Heart right ventricle (tissue), 16 donors: ENCODE data around the gene EMC8. TPM values are rescaled to one million over a fixed set of nuclear protein-coding genes. Genes with fewer than 3 reads are reported as not detected.

Experiments
- ATAC-seq, 8 donors: fragments of 200-7000 bp; cut with Tn5 transposase; one replicate each; pipeline ENCODE4 v1.9.1; 2020; ENCODE audit warnings: mild to moderate bottlenecking in 8 of 8, moderate library complexity in 8 of 8, moderate number of reproducible peaks in 1 of 8
- DNase-seq, 2 donors: peaks; one replicate each; pipeline ENCODE4 v3.0.0-alpha.2; 2020
- H3K27ac ChIP-seq, 10 donors: fragments of 200-600 bp; sonication (generic) in 2 of 10; one replicate each; pipeline versions ENCODE4 v1.5.0 to v1.8.0; 2020 to 2022; ENCODE audit warnings: mild to moderate bottlenecking in 3 of 10
- H3K27me3 ChIP-seq, 7 donors: fragments of 200-600 bp; one replicate each; pipeline ENCODE4 v1.8.0; 2021 to 2022; ENCODE audit warnings: mild to moderate bottlenecking in 2 of 7
- H3K36me3 ChIP-seq, 9 donors: fragments of 200-600 bp; sonication (generic) in 1 of 9; one replicate each; pipeline versions ENCODE4 v1.5.0 to v1.8.0; 2020 to 2022; ENCODE audit warnings: mild to moderate bottlenecking in 2 of 9
- H3K4me1 ChIP-seq, 9 donors: fragments of 200-600 bp; sonication (generic) in 1 of 9; one replicate each; pipeline versions ENCODE4 v1.5.0 to v1.8.0; 2020 to 2022; ENCODE audit warnings: mild to moderate bottlenecking in 4 of 9
- H3K4me3 ChIP-seq, 10 donors: fragments of 200-600 bp; sonication (generic) in 2 of 10; one replicate each; pipeline versions ENCODE4 v1.5.0 to v1.8.0; 2020 to 2022; ENCODE audit warnings: mild to moderate bottlenecking in 7 of 10, moderate library complexity in 2 of 10
- H3K9me3 ChIP-seq, 11 donors: fragments of 200-600 bp in 10 of 11; sonication (generic) in 2 of 11; one replicate each; pipeline versions ENCODE4 v1.5.0 to v1.8.0; 2013 to 2022; ENCODE audit warnings: mild to moderate bottlenecking in 2 of 11, control low read depth in 1 of 11, moderate library complexity in 1 of 11
- CTCF ChIP-seq, 9 donors: fragments of 200-600 bp; sonication (generic) in 2 of 9; IDR thresholded peaks; one replicate each; pipeline versions ENCODE4 v1.5.0 to v1.8.0; 2021 to 2022; ENCODE audit warnings: antibody characterized with exemption in 9 of 9, mild to moderate bottlenecking in 5 of 9, moderate library complexity in 1 of 9
- WGBS, 2 donors: extraction: QIAGEN DNeasy Blood & Tissue Kit; methylation state at CpG; one replicate each; pipeline ENCODE4 v1.1.7; 2013; ENCODE audit warnings: inconsistent platforms in 1 of 2; 5-methylcytosine and 5-hydroxymethylcytosine counted together
- intact Hi-C, 10 donors: fragments of 100-400 bp; cut with DNase I; formaldehyde crosslinking; loops; one replicate each; pipeline versions ENCODE4 v1.11.1 to v1.14.2; 2022
- polyA plus RNA-seq, 2 donors: library from polyadenylated mRNA; stranded (reverse); fragments of 200-250 nt; gene quantifications; one replicate each; pipeline ENCODE4 v1.2.3, GENCODE V29; 2013
- total RNA-seq, 10 donors: library from RNA; stranded (reverse); fragmentation: NEBNext Ultra II Directional in 3 of 10; extraction: Animal tissue kit (Norgen Biotek cat#: 25700) in 3 of 10; gene quantifications; one replicate each; pipeline versions ENCODE4 v1.2.1 to v1.2.4, GENCODE V29; 2021 to 2023
- donor health status: Arrhythmogenic right ventricular cardiomyopathy.
- donor health status: ischemic (EF 13 %, LVEDD 7.1; RV severe dilation, severe dysfunction).
- donor health status: healthy with polysubstance abuse.
- donor health status: DM: no; HTN: yes; CAD: no.
- donor health status: DM: no; HTN: no; CAD: no.
- donor health status: ischemic (EF 25% LVEDD 6.9; RV normal size, moderate dysfunction).
- donor health status: ischemic (EF 25% LVEDD 5.7; RV mildly dilated, moderate dysfunction).
- donor health status: healthy.
- donor health status: DM: yes; HTN: yes; CAD: no.
- donor health status: Ischemic cardiomyopathy.
- donor health status: ischemic (EF 35%, LVEDD 5.7; RV mildly dilated, moderate dysfunction).
- donor health status: nonischemic (EF 11% LVEDD 7.7; RV severe dilation, severe dysfunction).
- donor health status: DM: yes; HTN: yes; CAD: no.
- donor health status: PGD.
- donor health status: ischemic (EF 29% LVEDD 5.4; RV normal size, mild dysfunction).
- donor health status: nonischemic (EF 23%, LVEDD 6.1; RV moderate dilation, normal function).

Gene EMC8
- total and polyA plus RNA-seq, 12 donors: 6.2 to 29.0 (median 25.3) TPM

GRCh38 chr16:85793662-85794298 lies 5.6 kb downstream of the EMC8 start:
- ATAC-seq (no peak), DNase-seq (no peak)
- peaks cover 0 to 5% (median 0%) of the 10 kb centered on the region in 11 donors for H3K9me3 ChIP-seq
- WGBS, 2 donors: 97 to 98% methylated on average over 5 of the region's 5 CpGs
- H3K4me1 ChIP-seq: peaks cover 3 to 30% (median 18%) of the 10 kb centered on the region in 9 donors
- no peak overlapping the region for H3K4me3 ChIP-seq
- H3K27me3 ChIP-seq: no peaks in the 10 kb centered on the region
- H3K27ac ChIP-seq: no peak overlapping the region
- intact Hi-C loops: no loop called here
- H3K36me3 ChIP-seq: peaks cover 0 to 64% (median 11%) of the 10 kb centered on the region in 9 donors
- TF ChIP-seq CTCF (IDR thresholded peaks at IDR 0.05): no peak

DNA sequence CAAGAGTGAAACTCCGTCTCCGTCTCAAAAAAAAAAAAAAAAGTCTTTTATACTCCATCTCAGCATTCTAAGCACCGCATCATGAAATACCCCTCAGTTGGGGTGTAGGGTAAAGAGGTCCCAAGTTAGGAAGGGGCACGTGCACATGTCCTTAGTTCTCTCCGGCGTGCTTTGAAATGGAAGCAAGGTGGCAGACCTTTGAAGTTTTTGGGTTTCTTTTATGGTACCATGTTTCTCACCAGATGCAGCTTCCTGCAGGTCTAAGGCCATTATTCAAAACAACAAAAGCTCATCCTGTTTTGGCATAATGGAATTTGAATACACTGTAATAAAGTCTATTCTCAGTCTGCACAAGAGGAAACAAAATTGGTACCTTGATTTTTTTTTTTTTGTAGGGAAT lies 9.6 kb downstream of the EMC8 start:
- DNase-seq (no peak), ATAC-seq (no peak)
- Histone ChIP-seq H3K4me1 (peaks cover 0 to 12% (median 0%) of the 10 kb centered on the region in 9 donors), H3K4me3 (no peak overlapping the region), H3K27ac (no peak overlapping the region), H3K27me3 (no peaks in the 10 kb centered on the region), H3K36me3 (peaks cover 0 to 75% (median 19%) of the 10 kb centered on the region in 9 donors), H3K9me3 (peaks cover 0 to 5% (median 0%) of the 10 kb centered on the region in 11 donors)
- TF ChIP-seq CTCF (IDR thresholded peaks at IDR 0.05): no peak
- intact Hi-C loops: no loop called here
- 84 to 94% methylated on average over 6 of the region's 6 CpGs for WGBS, 2 donors

GRCh38 chr16:85788819-85789218 lies 10.5 kb downstream of the EMC8 start:
- Histone ChIP-seq H3K4me3 (no peak overlapping the region), H3K27me3 (no peaks in the 10 kb centered on the region), H3K9me3 (peaks cover 0 to 5% (median 0%) of the 10 kb centered on the region in 11 donors), H3K4me1 (peaks cover 0 to 12% (median 0%) of the 10 kb centered on the region in 9 donors), H3K36me3 (peaks cover 0 to 73% (median 19%) of the 10 kb centered on the region in 9 donors), H3K27ac (no peak overlapping the region)
- WGBS, 2 donors: 93 to 97% methylated on average over 11 of the region's 11 CpGs
- ATAC-seq (no peak), DNase-seq (no peak)
- no peak for TF ChIP-seq CTCF (IDR thresholded peaks at IDR 0.05)
- intact Hi-C loops: no loop called here

DNA sequence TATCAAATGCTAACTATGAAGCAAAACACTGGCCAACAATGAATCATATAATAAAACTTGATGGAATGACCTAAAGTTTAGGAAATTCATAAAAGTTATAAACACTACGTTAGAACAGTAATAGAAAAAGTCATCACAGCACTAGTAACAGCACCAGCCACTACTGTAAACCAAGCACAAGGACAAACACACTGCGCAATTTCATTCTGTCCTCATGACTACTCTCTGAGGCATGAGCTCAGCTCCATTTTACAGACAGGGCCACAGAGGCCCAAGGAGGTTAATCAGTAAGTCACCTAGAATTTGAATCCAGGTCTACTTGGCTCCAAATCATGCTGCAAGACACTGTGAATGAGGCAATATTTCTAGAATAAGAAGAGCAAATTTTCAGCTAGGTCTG lies 13.4 kb downstream of the EMC8 start:
- ATAC-seq (no peak), DNase-seq (no peak)
- no peak for TF ChIP-seq CTCF (IDR thresholded peaks at IDR 0.05)
- Histone ChIP-seq H3K27me3 (no peaks in the 10 kb centered on the region), H3K9me3 (no peaks in the 10 kb centered on the region), H3K36me3 (peaks cover 0 to 69% (median 19%) of the 10 kb centered on the region in 9 donors), H3K4me3 (no peak overlapping the region), H3K27ac (no peak overlapping the region), H3K4me1 (peaks cover 0 to 20% (median 3%) of the 10 kb centered on the region in 9 donors)
- intact Hi-C loops: no loop called here
- 93 to 98% methylated on average over 2 of the region's 2 CpGs for WGBS, 2 donors
